ENCODE data around the gene SLC25A11.

DNA sequence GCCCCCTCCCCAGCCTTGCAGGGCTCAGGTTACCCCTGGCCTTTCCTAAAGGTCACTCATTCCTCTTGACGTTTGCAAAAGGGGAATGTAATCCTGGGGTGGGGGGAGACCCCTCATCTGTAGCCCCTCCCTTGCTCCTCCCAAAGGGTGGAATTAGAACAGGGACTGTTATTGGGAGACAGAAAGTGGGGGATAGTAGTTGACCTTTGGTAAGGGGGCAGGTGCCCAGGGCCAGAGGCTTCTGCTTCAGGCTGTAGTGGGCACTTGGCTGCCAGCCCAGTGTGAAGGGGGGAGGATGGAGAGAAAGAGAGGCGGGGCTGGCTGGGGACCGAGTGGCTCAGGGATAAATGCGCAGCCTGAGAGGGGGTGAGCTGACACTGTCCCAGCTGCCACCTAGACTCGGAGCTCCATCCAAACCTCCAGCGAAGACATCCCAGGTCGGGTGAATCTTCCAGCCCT is 10.9 kb upstream of the SLC25A11 start, which contains the start of gene ENO3:
- TF ChIP-seq CTCF (IDR thresholded peaks at IDR 0.05): no peak
- TF ChIP-seq POLR2AphosphoS5 (IDR thresholded peaks at IDR 0.05; ENCODE audit: low read depth, low read length): no peak
- no peak for TF ChIP-seq REST (IDR thresholded peaks at IDR 0.05; ENCODE audit: insufficient read depth in 1 of 2, low read depth in 2 of 2, low read length in 1 of 2)
- TF ChIP-seq SIN3A (IDR thresholded peaks at IDR 0.05; ENCODE audit: borderline replicate concordance, insufficient read depth, low read depth, low read length): no peak
